Fibroblast of the aortic adventitia (primary cell): ENCODE data around the gene ABCA3. TPM values are rescaled to one million over a fixed set of nuclear protein-coding genes. Genes with fewer than 3 reads are reported as not detected.
"Not testable (repeated sequence)": the region's sequence is repeated elsewhere in the genome, so short reads cannot be mapped to it uniquely, and the experiment has no call there.

ENCODE experiments used
- DNase-seq: peaks from one replicate; pipeline ENCODE4 v3.0.0-alpha.2; 2010; ENCODE audit warnings: low read depth
- H3K4me3 ChIP-seq: 2 replicates; pipeline ENCODE4 v1.5.1; 2011; ENCODE audit warnings: low read depth, mild to moderate bottlenecking, control low read depth, low read length, moderate library complexity
- total RNA-seq: library from RNA; depleted of rRNA; stranded (reverse); fragments of >200 nt; gene quantifications from 2 replicates; pipeline ENCODE4 v1.2.3, GENCODE V29; 2012; ENCODE audit warnings: low replicate concordance
- TF ChIP-seq, protein P1 (sequence below): IDR thresholded peaks from 2 replicates; pipeline ENCODE4 v1.5.1; 2011; ENCODE audit warnings: mild to moderate bottlenecking, low read length, control low read depth, inconsistent platforms; ENCODE audit not compliant: insufficient read depth

The ABCA3 gene
- total RNA-seq, 1 donor: 1.8 TPM

DNA sequence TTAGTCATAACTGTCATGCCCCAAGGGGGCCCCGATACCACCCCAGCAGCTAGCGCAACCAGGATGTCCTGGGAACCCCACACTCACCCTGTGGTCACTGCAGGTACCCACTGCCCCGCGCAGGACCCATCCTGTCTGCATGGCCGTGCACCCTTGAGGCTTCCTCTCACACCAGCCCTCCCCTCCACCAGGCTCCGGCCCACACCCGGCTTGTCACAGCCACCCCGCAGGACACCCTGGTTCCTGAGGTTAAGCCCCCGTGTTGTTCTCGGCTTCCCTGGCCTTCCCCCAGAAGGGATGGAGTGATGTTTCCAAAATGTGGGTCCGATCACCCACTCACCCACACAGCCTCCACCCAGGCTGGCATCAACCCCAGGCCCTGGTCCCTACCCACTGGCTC, 96.7 kb downstream of the ABCA3 start:
- TF ChIP-seq, protein P1, sequence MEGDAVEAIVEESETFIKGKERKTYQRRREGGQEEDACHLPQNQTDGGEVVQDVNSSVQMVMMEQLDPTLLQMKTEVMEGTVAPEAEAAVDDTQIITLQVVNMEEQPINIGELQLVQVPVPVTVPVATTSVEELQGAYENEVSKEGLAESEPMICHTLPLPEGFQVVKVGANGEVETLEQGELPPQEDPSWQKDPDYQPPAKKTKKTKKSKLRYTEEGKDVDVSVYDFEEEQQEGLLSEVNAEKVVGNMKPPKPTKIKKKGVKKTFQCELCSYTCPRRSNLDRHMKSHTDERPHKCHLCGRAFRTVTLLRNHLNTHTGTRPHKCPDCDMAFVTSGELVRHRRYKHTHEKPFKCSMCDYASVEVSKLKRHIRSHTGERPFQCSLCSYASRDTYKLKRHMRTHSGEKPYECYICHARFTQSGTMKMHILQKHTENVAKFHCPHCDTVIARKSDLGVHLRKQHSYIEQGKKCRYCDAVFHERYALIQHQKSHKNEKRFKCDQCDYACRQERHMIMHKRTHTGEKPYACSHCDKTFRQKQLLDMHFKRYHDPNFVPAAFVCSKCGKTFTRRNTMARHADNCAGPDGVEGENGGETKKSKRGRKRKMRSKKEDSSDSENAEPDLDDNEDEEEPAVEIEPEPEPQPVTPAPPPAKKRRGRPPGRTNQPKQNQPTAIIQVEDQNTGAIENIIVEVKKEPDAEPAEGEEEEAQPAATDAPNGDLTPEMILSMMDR: no peak
- no peak for DNase-seq
- no peak overlapping the region for H3K4me3 ChIP-seq

DNA sequence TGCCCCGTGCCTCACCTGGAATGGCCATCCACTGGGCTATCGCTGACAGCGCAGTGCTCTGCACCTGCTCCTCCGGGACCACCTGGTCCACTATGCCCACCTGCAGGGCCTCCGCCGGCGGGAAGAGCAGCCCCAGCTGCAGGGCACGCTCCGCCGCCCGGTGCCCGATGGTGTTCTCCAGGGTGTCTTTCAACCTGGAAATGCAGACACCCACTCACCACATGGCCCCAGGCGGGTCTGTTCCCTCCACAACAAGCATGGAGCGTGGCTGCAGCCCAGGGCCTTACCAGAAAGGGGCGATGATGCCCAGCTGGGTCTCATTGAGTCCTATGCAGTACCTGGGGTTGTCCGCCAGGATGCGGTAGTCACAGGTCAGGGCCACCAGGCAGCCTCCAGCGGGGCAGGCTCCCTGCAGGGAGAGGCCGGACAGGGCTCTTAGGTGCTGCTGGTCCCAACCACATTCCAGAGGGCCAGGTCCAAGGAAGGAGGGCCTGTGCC, 97.4 kb downstream of the ABCA3 start:
- no peak overlapping the region for H3K4me3 ChIP-seq
- TF ChIP-seq, protein P1: no peak
- no peak for DNase-seq

DNA sequence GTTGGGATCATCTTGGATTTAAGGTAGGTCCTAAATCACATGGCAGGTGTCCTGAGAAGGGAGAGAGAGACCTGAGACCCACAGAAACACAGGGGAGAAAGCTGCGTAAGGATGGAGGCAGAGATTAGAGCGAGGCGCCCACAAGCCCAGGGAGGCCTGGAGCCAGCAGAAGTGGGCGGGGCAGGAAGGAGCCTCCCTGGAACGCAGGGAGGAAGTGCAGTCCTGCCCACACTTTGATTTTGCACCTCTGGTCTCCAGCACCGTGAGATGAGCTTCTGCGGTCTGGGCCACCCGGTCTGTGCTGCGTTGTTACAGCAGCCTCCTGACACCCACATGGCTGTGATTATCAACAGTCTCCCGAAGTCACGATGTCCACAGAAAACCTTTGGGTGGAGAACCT, 97.9 kb downstream of the ABCA3 start:
- H3K4me3 ChIP-seq: no peak overlapping the region
- no peak for DNase-seq
- TF ChIP-seq, protein P1: no peak

DNA sequence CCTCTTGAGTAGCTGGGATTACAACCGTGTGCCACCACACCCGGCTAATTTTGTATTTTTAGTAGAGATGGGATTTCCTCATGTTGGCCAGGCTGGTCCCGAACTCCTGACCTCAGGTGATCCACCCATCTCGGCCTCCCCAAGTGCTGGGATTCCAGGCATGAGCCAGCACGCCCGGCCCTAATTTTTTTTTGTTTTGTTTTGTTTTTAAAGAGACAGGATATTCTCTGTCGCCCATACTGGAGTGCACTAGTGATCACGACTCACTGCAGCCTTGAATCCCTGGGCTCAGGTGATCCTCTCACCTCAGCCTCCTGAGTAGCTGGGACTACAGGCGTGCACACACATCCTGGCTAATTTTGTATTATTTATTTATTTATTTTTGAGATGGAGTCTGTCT, 100.2 kb downstream of the ABCA3 start:
- DNase-seq, H3K4me3 ChIP-seq: not testable (repeated sequence)

DNA sequence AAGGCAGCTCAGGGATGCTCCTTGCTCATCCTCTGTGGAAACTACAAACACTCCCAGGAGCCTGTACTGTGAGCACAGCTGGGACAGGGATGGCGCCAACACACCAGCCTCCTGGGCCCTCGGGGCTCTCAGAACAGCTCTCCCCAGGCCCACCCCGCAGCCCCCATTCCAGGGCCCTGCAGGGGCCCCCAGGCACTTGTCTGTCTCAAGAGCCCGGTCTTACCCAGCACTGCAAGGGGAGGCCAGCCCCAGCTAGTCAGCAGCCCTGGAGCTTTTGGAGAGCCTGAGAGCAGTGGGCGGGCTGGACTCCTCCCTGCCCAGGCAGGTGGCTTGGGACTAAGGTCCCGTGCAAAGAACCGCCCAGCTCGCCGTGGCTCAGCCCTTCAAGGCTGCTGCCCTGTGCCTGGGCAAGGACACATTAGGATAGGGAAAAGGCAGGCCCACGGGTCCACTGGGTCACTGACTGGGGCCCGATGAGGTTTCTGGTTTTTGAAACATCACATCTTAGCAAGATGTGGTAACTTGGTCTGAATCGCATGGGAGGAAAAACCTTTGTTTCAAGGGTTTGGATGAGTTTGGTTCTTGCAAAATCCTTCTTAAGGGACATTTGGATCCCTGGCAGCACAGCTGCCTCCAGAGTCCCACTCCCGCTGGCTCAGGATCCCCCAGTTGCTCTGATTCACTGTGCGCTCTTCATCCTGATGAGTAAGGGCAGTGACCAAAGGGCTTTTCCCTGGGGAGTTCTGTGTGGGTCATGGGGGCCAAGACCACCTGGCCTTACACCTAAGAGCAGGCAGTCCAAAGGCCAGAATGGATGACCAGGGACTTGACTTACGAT, 101.5 kb downstream of the ABCA3 start:
- no peak overlapping the region for H3K4me3 ChIP-seq
- TF ChIP-seq, protein P1: no peak
- peak; percentile 10 for DNase-seq

DNA sequence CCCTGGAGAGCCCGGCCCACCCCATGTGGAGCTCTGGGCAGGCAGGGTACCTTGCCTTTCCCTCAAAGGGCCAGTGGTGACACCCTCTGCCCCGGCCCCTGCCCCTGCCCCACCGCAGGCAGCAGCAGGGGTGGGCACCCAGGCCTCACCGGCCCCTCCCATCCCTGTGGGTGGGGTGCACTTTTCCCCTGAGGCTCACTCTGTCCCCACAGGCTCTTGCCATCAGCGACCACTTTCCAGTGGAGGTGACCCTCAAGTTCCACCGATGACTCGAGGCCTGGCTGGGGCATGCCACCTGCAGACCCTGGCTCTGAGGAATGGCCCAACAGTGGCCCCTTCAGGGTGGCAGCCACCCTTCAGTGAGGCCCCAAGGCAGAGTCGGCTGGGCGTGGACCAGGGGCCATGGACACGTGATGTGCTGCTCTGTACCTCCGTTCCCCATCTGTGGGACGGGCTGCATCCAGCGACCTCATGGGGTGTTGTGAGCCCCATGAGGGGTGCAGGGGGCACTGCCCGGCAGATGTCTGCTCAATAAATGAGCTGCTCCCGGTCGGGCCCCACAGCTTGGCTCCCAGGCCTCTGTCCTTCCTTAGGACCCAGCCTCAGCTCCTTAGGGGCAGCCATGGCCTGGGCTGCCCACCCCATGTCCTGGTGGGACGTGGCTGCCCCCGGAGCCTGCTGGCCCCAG, 102.2 kb downstream of the ABCA3 start:
- DNase-seq: no peak
- no peak overlapping the region for H3K4me3 ChIP-seq
- TF ChIP-seq, protein P1: no peak

DNA sequence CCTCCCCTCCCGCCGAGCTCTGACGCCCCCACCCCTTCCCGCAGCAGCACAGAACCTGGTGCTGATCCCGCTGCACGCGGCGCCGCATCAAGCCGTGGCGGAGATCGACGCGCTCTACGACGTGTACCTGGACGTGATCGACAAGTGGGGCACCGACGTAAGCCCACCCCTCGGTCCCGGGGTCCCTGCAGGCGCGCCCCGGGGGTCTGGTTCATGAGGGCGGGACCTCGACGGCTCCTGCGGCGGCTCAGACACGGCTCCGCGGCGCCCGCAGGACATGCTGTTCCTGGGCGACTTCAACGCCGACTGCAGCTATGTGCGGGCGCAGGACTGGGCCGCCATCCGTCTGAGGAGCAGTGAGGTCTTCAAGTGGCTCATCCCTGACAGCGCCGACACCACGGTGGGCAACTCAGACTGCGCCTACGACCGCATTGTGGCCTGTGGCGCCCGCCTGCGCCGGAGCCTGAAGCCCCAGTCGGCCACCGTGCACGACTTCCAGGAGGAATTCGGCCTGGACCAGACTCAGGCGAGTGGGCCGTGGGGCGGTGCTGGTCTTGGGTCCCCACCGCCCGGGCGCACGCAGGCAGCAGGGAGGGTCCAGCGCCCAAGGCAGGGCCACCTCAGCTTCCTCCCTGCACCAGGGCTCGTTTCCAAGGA, 102.9 kb downstream of the ABCA3 start:
- no peak overlapping the region for H3K4me3 ChIP-seq
- no peak for DNase-seq
- TF ChIP-seq, protein P1: no peak
